Superior temporal gyrus (tissue), 1 donor: ENCODE results near the gene ZNF277.
A peak's percentile ranks its signal among the peaks of the same experiment; 100 is the strongest.

Experiments
- DNase-seq: peaks from one replicate; pipeline ENCODE4 v3.0.0-alpha.2; 2016; ENCODE audit errors: extremely low spot score

ZNF277 gene

GRCh38 chr7:112350585-112350984 is 144.1 kb downstream of the ZNF277 start:
- DNase-seq = no peak

- DNase-seq = no peak
These were observed 150.1 kb downstream of the ZNF277 start for GRCh38 chr7:112356596-112356995.

GRCh38 chr7:112357136-112357535 is 150.6 kb downstream of the ZNF277 start:
- DNase-seq = no peak

GRCh38 chr7:112358513-112358912 is 152.0 kb downstream of the ZNF277 start:
- no peak for DNase-seq

GRCh38 chr7:112359086-112359485 is 152.6 kb downstream of the ZNF277 start:
- DNase-seq = no peak

GRCh38 chr7:112360681-112361080 is 154.2 kb downstream of the ZNF277 start:
- DNase-seq = no peak

GRCh38 chr7:112361154-112361553 is 154.7 kb downstream of the ZNF277 start:
- DNase-seq = no peak

GRCh38 chr7:112362053-112362650 is 155.7 kb downstream of the ZNF277 start:
- DNase-seq = no peak

- no peak for DNase-seq
These were observed 156.2 kb downstream of the ZNF277 start for GRCh38 chr7:112362731-112363131.

- DNase-seq = no peak
These were observed 157.9 kb downstream of the ZNF277 start for GRCh38 chr7:112364388-112364787.

GRCh38 chr7:112365551-112365950 is 159.1 kb downstream of the ZNF277 start:
- DNase-seq = no peak

GRCh38 chr7:112366886-112367285 is 160.4 kb downstream of the ZNF277 start:
- no peak for DNase-seq

GRCh38 chr7:112370436-112370835 is 163.9 kb downstream of the ZNF277 start:
- DNase-seq = no peak

GRCh38 chr7:112371701-112372100 is 165.2 kb downstream of the ZNF277 start:
- no peak for DNase-seq

GRCh38 chr7:112372101-112372500 is 165.6 kb downstream of the ZNF277 start:
- DNase-seq = no peak

GRCh38 chr7:112377593-112377992 is 171.1 kb downstream of the ZNF277 start:
- no peak for DNase-seq

GRCh38 chr7:112381311-112382091 is 175.0 kb downstream of the ZNF277 start:
- no peak for DNase-seq

- peak; percentile 30 for DNase-seq
These were observed 177.3 kb downstream of the ZNF277 start for GRCh38 chr7:112383671-112384417.

GRCh38 chr7:112385516-112385915 is 179.0 kb downstream of the ZNF277 start:
- no peak for DNase-seq

- DNase-seq = no peak
These were observed 180.1 kb downstream of the ZNF277 start for GRCh38 chr7:112386619-112387018.

- DNase-seq = no peak
These were observed 183.7 kb downstream of the ZNF277 start for GRCh38 chr7:112390167-112390566.

GRCh38 chr7:112391079-112391821 is 184.8 kb downstream of the ZNF277 start:
- DNase-seq = peak; percentile 57
